Uterus (tissue), 2 donors: ENCODE measurements around the gene OR6X1.

Experiments
- POLR2A ChIP-seq, 2 donors: fragments of 450-650 bp; IDR thresholded peaks; one replicate each; pipeline ENCODE4 v1.6.1; 2016; ENCODE audit warnings: antibody characterized with exemption in 2 of 2, mild to moderate bottlenecking in 1 of 2, moderate library complexity in 1 of 2
- TF ChIP-seq, protein P1 (sequence below), 4 experiments: fragments of 200-600 bp in 2 of 4; fragments of 450-650 bp in 2 of 4; sonication (generic) in 2 of 4; IDR thresholded peaks; one replicate each; pipeline ENCODE4 v1.5.1; 2016 to 2019; ENCODE audit warnings: antibody characterized with exemption in 4 of 4, mild to moderate bottlenecking in 2 of 4, moderate library complexity in 1 of 4

DNA sequence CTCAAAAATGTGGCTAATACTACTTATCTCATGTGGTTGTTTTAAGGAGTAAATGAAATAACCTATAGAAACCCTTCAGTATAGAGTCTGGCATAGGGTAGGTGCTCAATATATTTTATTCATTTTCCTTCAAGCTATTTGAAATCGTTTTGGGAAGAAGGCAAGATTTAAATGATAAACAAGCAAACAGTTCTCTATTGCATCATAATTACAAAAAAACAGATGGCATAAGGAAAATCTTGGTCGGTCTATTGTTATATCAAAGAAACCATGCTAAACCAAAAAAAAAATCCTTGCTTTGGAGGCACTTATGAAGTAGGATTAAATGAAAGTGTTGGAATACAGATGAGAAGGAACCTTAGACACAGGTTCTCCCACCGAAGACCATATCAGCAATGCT is 17.5 kb downstream of the OR6X1 start:
- TF ChIP-seq, protein P1, sequence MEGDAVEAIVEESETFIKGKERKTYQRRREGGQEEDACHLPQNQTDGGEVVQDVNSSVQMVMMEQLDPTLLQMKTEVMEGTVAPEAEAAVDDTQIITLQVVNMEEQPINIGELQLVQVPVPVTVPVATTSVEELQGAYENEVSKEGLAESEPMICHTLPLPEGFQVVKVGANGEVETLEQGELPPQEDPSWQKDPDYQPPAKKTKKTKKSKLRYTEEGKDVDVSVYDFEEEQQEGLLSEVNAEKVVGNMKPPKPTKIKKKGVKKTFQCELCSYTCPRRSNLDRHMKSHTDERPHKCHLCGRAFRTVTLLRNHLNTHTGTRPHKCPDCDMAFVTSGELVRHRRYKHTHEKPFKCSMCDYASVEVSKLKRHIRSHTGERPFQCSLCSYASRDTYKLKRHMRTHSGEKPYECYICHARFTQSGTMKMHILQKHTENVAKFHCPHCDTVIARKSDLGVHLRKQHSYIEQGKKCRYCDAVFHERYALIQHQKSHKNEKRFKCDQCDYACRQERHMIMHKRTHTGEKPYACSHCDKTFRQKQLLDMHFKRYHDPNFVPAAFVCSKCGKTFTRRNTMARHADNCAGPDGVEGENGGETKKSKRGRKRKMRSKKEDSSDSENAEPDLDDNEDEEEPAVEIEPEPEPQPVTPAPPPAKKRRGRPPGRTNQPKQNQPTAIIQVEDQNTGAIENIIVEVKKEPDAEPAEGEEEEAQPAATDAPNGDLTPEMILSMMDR (IDR thresholded peaks at IDR 0.05): no peak
- no peak for TF ChIP-seq POLR2A (IDR thresholded peaks at IDR 0.05)
